Measurements from ENCODE around the gene LPO.

DNA sequence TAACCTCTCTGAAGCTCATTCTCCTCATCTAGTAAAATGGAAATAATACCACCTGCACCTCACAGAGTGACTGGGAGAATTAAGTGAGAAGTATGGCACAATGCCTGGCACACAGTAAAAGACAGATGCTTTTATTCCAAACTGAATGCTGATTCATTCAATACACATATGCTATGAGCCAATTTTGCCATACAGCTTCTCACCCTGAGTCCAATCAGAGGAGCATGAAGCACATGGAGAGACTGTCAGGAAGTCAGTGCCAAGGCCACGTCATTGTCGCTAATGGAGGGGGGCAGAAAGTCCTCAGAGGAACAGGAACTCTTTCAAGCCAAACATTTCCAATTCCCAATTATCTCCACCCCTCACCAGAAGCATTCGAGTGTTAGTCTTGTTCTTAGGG is 30.9 kb upstream of the LPO start:
- TF ChIP-seq HMGA2 (CRISPR knock-in tag; IDR thresholded peaks at IDR 0.05) (no peak), AFF4 (CRISPR knock-in tag; IDR thresholded peaks at IDR 0.05; ENCODE audit: borderline replicate concordance) (no peak), CTCF (IDR thresholded peaks at IDR 0.05) (no peak), NFE2L1 (CRISPR knock-in tag; IDR thresholded peaks at IDR 0.05) (no peak)
